Transverse colon (tissue), 3 donors: ENCODE measurements around the gene UCK1.
"Not testable (repeated sequence)": the region's sequence is repeated elsewhere in the genome, so short reads cannot be mapped to it uniquely, and the experiment has no call there.

Experiments
- EP300 ChIP-seq: sonication (generic); formaldehyde crosslinking; IDR thresholded peaks from one replicate; pipeline ENCODE4 v1.6.1; 2017; ENCODE audit warnings: antibody characterized with exemption, low read depth
- POLR2A ChIP-seq: fragments of 450-650 bp; IDR thresholded peaks from one replicate; pipeline ENCODE4 v1.6.1; 2016; ENCODE audit warnings: antibody characterized with exemption, mild to moderate bottlenecking, moderate library complexity
- POLR2AphosphoS5 ChIP-seq, 3 donors: sonication (generic); formaldehyde crosslinking; IDR thresholded peaks; one replicate each; pipeline ENCODE4 v1.6.1; 2016; ENCODE audit warnings: antibody characterized with exemption in 3 of 3

GRCh38 chr9:131550465-131550864, 19.4 kb upstream of the UCK1 start:
- TF ChIP-seq EP300; POLR2A; POLR2AphosphoS5 (IDR thresholded peaks at IDR 0.05): not testable (repeated sequence)
